DMS 273 treated with DMSO at 0.1 percent for 48 hours (cell line): ENCODE measurements around the gene SORCS2.

Source experiments
- DNase-seq: peaks from one replicate; lab custom pipeline; 2025; lab: John Stamatoyannopoulos, UW

The SORCS2 gene

DNA sequence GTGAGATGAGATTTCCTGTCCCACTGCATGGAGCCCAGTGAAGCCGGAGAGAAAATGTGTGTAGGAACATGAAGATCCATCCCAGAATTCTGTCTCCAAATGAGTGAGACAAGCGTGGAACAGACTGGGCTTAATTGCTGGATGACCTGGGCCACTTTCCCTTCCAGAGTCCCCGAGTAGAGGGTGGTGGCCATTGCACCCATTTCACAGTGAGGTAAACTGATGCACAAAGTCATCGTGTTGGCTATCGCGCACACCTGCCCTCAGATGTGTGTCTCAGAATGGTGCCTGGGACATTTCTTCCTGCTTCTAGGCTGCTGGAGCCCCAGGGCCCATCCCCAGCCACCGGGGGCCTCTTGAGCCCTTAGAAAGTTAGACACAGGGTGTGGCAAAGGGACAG lies 285.4 kb downstream of the SORCS2 start:
- DNase-seq, result no peak

DNA sequence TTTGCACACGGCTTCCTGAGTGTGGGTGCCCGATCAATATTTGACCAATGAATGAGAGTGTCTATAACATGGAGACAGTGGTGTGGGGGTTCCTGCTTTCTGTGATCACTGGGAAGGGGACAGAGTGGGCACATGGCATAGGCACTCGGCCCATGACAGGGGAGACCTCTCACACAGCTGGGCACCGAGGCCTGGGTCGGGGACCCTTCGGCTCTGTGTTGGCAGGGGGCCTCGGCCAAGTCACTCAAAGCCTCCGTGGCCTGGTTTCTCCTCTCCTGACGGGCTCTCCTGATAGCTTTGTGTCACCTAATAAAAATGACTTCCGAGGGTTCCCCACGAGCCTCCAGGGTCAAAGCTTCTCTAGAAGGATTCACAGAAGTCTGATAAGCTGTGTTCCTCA lies 286.3 kb downstream of the SORCS2 start:
- no peak for DNase-seq

DNA sequence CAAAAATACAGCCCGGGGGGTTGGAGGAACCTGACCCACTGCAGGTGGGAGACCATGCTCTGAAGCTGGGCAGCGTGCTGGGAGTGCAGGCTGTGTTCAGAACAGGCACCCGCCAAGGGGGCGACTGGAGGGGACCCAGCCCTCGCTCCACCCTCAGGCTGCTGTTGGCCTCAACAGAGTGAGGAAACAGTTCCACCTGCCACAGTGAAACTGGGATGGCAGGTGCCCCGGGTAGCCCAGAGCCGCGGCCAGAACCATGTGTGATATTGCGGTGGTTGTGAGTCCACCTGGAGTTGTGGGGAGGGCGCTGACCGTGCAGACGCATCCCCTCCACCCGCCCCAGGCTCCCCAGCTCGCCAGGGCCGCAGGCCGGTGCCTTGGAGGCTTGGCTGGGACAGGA lies 288.1 kb downstream of the SORCS2 start:
- DNase-seq, result no peak

DNA sequence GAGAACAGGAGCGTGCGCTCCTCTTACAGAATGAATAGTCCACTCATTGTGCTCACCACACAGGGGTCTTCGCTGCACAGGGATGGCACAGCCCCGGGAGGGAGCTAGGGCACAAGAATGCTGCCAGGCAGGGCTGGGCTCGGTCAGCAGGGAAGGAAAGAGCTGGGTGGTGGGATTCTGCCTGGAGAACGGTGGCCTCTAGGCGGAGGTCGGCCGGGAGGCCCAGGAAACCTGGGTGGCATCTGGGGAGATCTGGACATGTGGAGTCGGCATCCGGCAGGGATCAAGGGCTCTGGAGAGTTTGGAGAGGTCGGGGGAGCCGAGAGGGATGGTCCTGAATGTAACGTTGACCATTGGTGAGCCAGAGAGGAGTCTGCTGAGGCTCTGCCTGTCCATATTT lies 288.9 kb downstream of the SORCS2 start:
- DNase-seq, result no peak

DNA sequence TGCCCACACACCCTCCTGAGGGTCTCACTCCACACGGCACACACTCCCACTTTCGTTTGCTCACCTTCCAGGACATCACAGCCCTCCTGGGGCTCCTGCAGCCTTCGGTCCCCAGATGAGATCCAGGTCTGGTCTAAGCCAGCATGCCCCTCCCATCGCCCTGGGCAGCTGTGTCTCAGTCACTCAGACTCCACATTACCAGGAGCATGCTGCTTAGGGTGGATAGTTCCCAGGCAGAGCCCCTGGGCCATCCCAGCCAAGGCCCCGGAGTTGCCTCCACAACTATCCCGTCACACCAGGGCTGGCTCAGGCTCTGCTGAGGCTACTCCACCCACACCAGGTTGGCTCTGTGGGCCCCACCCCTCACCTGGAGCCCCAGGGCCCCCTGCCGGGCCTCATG lies 292.8 kb downstream of the SORCS2 start:
- no peak for DNase-seq

DNA sequence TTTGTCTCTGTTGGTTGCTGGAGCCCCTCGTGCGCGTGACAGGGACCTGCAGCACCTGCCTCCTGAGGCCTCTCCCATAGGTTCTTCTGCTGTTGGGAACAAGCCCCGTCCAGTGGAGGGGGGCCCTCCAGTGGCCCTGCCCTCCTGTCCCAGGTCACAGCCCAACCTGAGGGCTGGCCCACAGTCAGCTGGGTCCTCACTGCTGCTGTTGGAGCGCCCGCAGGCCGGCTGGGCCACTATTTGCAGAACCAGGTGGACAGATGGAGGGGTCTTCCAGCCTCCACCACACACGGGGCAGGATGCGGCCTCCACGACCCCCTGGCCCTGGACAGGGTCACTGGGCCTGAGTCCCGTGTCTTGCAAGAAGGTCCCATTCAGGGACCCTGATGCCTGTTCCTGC lies 293.8 kb downstream of the SORCS2 start:
- no peak for DNase-seq

DNA sequence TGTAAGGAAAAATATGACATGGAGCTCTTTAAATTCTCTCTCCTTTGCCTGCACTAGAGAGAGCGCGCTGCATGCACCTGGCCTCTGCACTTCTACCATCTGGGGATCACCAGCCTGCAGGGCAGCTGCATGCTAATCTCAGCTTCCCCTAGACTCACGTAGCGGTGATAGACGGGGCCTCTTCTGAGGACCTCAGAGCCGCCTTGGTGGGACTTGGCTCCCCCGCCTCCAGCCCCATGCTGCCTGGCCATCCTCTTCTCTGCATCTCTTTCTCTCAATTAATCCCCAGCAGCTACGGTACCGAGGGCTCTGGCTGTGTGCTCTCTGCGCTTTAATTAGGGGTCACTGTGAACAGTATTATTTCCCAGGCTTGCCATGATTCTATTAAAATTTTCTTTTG lies 295.2 kb downstream of the SORCS2 start:
- DNase-seq, result no peak

DNA sequence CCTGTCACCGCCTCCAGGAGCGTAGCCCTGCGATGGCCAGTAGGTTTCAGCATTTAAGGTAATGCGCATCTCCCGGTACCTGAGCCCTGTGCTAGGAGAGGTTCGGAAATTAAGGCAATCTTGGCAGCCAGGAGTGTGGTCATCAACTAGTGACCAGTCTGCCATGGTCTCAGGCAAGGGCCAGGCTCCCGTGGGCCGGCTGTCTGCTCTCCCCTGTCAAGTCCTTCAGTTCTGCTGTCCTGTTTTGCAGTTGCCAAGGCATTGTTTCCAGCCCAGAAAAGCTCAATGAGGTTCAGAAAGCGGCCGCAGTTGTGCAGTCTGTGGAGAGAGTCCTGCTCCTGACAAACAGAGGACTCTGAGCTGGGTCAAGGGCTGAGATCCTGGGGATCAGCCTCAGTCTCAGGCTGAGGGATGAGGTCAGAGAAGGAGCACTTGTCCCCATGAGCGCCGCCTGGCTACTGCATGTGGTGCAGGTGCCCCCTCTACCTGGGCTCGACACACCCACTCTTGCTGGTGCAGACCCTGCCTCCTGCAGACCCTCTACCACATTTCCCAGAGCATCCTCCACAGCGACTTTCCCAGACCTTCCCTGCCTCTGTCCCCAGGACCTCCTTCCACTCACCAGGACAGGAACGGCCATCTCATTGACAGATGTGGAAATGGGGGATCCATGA lies 295.8 kb downstream of the SORCS2 start:
- DNase-seq, result no peak

DNA sequence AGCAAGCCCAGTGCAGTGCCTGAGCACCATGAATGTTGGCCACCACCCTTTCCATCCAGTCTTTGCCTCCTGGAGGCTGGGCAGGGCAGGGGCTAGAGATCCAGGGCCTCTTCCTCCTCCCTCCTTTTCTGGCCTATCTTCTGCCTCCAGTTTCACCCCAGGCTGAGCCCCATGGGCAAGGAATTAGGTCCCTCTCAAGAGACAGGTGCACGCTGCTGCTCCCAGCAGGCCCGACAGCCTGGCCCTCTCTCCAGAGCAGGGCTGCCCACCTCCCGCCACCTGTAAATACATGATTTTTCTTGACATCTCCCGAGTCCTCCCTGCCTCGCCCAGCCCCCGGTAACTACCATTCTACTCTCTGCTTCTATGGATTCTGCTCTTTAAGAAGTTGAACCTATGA lies 299.6 kb downstream of the SORCS2 start:
- DNase-seq, result no peak

DNA sequence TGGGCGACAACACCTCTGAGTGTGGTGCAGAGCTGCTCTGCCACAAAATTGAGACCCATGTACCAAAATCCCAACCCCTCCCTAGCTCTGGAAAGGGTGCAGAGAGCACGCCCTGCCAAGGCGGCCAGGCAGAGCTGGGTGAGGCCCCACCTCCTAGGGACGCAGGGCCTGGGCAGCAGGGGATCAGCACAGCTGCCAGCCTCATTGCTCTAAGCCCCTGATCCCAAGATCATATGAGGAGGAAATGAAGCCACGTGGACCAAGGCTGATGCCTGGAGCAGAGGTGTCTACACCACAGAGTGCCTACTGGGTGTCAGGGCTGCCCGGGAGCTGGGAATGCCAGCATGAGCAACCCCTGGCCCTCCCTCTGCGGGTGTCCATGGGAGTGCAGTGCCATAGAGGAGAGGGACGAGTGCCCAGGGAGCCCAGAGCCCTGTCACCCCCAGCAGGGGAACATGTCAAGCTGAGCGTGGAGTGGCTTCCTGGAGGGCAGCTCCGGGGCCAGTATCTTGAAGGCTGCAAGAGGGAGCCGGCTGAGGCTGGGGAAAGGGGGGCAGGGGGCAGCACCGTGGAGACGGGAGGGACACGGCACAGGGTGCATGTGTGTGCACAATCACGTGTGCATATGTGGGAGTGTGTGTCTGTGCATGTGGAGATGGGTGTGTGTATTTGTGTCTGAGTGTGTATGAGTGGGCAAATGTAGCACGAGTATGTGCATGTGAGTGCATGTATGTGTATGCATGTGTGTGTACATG lies 306.3 kb downstream of the SORCS2 start:
- DNase-seq, result no peak

DNA sequence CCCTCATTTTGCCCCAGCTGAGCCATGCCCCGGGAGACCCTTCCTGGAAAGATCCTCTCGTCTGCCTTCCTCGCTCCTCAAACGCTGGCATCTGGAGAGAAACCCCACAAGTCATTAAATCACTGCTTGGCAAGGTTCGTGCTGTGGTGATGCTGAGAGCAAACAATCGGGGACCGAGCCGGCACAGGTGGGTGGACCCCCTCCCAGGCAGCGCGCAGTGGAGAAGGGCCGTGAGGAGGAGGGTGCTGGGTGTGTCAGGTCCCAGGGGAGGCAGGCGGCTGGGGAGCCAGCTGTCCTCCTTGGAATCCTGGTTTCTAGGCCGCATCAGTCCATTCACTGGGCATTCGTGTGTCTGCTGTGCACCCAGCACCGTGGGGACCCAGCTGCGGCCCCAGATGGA lies 307.3 kb downstream of the SORCS2 start:
- DNase-seq, result no peak

DNA sequence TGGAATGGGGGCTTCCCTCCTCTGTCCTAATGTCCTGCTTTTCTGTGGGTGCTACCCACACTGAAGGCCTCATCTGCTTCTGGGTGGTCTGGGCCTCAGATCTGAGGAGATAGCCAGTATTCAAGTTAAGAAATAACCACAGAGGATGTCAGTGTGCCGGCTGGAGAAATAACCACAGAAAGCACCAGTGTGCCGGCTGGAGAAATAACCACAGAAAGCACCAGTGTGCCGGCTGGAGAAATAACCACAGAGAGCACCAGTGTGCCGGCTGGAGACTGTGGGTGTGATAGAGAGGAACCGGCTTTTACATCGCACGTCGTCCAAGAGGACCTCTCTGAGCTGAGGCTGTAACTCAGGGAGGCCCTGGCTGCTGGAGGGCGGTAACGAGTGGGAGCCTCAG lies 308.1 kb downstream of the SORCS2 start:
- DNase-seq, result no peak

DNA sequence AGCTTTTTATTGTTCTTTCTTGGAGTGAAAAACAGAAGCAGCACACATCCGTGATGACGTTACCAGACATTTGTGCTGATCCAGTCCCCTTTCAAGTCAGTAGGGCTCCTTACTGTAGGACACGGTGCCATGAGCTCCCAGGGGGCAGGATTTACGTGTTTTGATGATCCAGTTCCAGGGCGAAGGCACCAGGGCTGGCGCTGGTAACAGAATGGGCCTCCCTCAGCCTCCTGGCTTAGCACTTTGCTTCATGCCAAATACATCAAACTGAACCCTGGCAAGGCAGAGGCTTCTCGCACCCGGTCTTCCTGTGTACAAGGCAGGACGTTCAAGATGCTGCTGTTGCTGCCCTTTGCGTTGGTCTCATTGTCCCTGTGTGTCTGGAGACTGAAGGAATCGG lies 309.0 kb downstream of the SORCS2 start:
- no peak for DNase-seq

DNA sequence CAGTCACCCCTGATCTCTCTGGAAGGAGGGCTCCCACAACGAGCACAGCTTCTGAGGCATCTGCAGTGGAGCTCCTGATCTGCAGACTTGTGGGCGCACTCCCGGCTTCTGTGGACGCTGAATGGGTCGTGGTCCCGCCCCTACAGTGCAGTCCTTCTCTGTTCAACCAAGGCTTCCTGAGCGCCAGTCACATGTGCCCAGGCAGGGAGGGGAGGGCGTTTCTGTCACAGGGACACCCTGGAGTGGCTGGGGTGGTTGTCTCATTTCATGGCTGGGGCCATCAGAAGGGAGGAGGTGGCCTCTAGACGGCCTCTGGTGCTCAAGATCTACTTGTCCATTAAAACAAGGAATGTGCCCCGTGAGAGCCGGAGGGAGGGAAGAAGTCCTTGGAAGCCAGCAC lies 309.5 kb downstream of the SORCS2 start:
- DNase-seq, result no peak

DNA sequence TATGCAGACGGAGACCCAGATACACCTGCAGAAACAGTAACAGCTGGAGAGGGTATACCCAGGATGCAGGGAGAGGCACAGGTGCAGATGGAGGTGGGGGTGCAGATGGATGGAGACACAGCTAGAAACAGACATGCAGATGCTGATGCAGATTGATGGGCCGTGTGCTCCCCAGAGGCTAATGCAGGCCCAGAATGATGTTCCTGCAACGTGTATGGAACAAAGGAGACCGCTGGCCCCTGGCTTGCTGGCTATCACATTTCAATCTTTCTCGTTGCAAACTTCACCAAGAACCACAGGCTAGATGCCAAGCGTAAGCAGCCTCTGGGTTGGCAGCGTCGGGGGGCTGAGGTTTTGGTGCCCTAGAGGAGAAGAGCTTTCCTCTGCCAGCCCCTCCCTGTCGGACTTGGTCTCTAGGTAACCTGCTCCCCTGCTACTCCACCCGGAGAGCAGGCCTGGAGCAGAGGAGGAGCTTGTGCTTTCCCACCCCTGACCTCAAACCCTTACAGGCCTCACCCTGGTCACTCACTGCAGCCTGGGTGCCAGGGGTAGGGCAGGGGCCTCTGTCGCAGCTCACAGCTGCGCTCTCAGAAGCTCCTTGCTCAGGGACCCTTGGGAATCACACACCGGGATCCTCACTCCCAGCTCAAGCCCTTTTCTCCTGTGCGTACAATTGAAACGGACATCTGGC lies 311.4 kb downstream of the SORCS2 start:
- DNase-seq, result no peak

DNA sequence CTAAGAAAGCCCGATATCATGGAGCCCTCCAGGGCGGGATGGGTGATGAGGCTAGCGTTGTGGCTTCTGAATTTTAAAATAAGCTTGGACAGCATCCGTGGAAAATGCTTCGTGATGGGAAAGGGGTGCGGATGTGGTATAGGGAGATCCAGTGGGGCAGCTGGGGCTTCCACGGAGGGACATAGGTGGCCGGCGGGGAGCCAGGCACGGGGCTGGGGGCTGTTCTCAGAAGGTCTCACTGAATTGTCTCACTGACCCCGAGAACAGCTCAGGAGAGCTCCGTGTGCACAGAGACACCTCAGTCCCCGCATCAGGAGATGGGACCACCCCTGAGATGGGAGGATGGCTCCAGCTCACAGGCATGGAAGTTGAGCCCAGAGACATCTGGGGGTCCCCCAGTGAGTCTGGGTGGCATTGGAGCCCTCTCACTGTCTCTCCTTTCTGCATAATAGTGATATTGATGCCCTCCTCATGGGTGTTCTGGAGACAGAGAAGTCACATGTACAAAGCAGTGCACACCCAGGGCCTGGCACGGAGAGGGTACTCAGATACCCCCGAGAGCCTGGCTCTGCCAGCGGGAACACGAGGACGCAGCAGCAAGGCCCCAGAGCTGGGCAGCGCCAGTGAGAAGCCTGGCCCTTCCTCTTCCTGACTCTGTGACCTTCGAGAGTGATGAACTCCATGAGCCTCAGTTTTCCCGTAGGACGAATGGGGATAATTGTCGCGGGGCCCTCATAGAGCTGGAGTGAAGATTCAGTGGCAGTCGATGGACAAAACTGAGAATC lies 313.0 kb downstream of the SORCS2 start:
- no peak for DNase-seq

DNA sequence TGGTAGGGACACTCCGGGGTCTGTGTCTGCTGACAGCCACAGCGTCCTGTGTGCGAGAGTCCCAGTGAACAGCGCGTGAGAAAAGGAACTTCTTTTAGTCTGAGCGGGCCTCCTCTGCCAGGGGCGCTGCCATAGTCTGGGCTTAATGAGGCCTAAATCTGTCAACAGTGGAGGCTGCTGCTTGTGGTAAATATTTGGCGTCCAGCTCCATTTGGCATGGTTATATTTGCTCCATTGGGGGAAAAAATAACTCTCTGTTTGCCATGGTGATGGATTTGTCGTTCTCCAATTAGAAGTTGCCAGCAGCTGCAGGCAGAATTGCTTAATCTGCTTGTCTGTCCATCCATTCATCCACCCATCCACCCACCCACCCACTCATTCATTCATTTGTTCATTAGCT lies 313.8 kb downstream of the SORCS2 start:
- DNase-seq, result no peak

DNA sequence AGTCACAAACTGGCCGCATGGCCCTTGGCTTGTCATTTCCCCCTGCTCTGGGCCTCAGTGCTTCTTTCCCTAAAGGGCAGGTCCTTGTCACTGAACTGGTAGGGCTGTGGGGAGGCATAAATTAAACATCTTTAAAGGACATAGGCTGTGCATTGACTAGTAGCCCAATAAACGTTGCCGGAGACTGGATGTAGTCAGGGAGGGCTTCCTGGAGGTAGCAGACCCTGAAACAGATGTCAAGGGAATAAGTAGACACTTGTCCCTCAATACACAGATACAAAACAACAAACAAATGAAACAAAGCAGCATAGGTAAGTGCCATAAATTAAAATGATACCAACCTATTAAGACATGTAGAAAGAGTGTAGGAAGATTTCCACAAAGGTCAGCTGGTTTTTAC lies 314.2 kb downstream of the SORCS2 start:
- no peak for DNase-seq

DNA sequence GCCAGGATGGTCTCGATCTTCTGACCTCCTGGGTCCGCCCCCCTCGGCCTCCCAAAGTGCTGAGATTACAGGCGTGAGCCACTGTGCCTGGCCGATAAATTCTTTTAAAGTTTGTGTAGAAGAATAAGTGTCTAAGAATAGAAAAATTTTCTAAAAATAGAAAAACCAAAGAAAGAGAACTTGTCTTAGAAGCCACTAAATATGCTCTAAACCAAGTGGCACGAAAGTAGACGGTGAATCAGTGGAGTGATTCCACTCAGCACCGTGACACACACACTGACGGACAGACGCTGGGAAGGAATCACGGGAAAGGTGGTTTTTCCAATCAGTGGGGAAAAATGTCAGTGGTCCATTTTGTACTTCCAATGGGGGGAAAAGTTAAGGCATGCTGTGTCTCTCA lies 315.0 kb downstream of the SORCS2 start:
- DNase-seq, result no peak

DNA sequence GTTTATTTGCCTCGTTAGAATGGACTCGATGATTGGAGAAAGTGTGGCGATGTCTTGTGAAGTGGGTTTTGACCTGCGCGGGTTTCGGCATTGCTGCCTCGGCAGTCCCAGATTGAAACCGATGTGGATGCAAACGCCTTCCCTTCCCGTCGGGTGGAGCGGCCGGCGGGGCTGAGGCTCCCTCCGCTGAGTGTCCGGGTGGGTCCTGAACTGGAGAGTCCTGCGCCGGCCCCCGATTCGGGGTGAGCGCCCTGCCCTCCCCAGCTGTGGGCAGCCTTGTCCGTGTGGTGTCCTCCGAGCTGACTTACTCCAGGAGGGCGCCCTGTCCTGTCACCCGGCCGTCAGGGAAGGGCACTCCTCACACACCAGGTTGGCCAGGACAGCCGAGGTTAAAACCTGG lies 317.7 kb downstream of the SORCS2 start:
- DNase-seq, result no peak

DNA sequence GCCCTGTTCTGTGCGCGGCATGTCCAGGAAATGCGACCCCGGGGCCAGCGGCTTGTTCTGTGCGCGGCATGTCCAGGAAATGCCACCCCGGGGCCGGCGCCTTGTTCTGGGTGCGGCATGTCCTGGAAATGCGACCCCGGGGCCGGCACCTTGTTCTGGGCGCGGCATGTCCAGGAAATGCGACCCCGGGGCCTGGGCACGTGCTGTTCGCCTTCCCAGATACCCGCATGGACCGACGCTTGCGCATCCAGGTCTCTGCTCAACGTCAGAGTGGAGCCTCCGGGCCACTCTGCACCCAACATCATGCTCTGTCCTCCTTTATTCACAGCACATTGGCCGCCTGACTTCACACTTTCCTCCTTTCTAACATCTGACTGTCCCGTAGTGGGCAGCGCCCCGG lies 318.2 kb downstream of the SORCS2 start:
- DNase-seq, result no peak

DNA sequence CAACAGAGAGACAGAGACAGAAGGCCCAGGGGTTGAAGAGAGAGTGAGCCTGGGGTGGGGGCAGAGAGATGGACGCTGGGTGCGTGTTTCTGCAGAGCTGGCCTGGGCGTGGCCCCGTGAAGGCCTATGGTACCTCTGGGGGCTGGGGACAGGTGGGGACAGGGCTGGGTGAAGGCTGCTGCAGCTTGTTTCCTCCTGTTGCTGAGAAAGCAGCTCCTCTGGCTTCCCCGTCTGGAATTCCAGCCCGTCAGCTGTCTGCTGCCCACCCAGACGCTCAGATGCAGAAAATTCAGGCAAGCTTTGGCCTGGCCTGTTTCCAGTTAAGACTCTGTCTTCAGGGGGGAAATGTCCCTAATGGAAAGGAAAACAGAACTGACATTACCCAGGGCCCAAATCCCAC lies 319.2 kb downstream of the SORCS2 start:
- no peak for DNase-seq

DNA sequence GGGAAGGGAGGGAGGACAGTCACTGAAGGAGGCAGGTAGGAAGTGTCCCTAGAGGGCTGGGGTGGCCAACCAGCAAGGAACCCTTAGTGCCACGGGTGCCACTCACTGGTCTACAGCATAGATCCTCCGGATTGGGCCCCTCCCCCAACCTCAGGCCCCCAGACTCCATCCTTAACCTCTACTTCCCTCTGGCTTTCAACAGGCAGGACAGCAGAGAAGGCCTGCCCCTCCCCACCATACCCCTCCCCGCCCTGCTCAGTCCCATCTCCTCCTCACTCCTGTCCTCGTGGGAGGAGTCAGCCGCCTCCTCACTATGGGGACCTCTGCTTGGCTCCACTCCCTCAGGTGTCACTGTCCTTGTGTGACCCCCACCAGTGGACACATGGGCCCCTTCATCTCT lies 320.1 kb downstream of the SORCS2 start:
- DNase-seq, result no peak
